Dermis microvascular lymphatic vessel endothelial cell (primary cell): ENCODE data around the gene ATOSB. TPM values are rescaled to one million over a fixed set of nuclear protein-coding genes. Genes with fewer than 3 reads are reported as not detected.
A peak's percentile ranks its signal among the peaks of the same experiment; 100 is the strongest.
"Not testable (repeated sequence)": the region's sequence is repeated elsewhere in the genome, so short reads cannot be mapped to it uniquely, and the experiment has no call there.

Experiments used
- DNase-seq, 2 donors: peaks; one replicate each; pipeline versions ENCODE4 v3.0.0 to v3.0.0-alpha.2; 2010; ENCODE audit warnings: low read depth in 2 of 2
- total RNA-seq: library from RNA; depleted of rRNA; stranded (reverse); fragments of >200 nt; gene quantifications from 2 replicates; pipeline ENCODE4 v1.2.1, GENCODE V29; 2014

Gene ATOSB, protein sequence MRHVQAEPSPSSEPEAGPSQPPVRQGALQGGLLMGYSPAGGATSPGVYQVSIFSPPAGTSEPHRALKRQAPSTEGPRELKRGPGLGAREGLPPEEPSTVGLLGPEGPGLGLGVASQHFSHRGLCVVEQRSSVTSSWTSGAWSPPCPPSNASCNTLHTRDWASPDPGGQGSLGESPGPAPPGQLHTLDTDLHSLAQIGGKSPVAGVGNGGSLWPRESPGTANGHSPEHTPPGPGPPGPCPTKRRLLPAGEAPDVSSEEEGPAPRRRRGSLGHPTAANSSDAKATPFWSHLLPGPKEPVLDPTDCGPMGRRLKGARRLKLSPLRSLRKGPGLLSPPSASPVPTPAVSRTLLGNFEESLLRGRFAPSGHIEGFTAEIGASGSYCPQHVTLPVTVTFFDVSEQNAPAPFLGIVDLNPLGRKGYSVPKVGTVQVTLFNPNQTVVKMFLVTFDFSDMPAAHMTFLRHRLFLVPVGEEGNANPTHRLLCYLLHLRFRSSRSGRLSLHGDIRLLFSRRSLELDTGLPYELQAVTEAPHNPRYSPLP
- total RNA-seq, result 6.0 and 8.3 TPM in 2 replicates

DNA sequence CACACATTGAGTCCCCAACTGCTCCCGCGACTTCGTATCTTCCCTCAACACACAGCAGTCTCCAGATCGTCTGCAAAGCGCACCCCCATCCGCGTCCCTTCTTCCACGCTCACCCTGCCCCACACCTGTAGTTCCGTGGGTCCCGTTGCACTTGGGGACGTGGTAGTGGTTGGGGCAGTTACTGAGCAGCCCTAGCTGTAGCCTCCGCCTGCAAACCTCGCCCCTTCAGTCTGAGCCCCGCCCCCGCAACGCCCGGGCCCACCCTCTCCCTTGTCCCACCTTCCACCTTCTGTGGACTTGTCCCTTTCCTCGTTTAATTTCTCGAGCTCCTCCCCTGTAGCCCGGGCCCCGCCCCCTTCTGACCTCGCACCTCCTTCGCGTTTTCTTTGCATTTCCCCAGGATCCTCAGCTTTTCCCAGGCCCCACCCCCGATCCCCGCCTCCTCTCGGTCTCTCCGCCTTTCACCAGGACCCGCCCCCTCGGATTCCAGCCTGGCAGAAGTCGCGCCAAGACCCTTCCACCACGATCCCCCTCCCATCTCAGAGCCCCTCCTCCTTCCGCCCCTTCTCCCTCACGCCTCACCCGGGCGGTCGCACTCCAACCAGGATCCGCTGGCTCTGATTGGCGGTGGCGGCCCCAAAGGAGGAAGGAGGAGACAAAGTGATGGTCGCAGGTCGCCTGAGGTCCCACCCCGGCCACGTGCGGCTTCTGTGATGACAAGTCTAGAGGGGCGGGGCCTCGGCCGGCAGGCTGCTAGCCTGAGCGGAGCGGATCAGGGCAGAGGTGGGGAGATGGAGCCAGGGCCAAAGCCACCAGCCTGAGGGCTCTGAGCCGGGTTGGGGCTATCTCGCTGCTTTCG lies at the start of gene ATOSB:
TSS of gene ATOSB (minus strand) at position 183 of the 859 bp plus-strand sequence. CDS start 7,588 bp downstream, outside the sequence.
- DNase-seq, result peak; percentile 81 to 96

DNA sequence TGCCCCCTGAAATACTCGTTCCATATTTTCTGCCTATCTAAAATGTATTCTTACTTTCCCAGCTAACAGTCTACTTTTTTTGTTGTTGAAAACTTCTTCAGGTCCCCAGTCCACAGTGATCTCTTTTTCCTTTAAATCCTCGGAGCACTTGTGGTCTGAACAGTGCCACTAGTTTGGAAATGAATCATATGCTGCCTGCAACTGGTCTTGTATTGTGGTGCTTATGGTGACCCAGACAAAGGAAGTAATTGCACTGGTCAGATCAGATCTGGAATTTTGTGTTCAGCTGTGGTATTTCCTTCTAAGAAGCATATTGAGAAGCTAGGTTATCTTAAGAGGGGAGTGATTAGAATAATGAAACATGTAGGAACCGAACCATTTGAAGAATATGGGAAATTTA lies 49.0 kb upstream of the ATOSB start:
- DNase-seq, result peak in 1 of 2 donors; percentile 78

DNA sequence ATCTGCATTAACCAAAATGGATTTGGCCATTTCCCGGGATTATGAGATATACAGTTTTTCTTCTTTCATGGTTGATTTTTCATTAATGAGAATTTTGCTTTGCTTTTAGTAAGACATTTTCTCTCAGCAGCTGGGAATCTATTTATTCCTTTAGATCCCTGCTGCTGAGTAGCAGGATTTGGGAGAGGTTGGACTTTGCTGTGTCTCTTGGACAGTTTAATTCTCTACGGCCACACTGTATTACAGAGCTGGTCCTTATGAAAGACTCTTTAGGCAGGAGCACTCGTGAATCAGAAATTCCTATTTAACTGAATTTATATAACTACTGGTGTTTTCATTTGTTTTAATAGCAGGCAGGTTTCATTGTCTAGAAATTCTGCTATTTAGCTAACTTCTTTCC lies 47.8 kb upstream of the ATOSB start:
- DNase-seq, result no peak

DNA sequence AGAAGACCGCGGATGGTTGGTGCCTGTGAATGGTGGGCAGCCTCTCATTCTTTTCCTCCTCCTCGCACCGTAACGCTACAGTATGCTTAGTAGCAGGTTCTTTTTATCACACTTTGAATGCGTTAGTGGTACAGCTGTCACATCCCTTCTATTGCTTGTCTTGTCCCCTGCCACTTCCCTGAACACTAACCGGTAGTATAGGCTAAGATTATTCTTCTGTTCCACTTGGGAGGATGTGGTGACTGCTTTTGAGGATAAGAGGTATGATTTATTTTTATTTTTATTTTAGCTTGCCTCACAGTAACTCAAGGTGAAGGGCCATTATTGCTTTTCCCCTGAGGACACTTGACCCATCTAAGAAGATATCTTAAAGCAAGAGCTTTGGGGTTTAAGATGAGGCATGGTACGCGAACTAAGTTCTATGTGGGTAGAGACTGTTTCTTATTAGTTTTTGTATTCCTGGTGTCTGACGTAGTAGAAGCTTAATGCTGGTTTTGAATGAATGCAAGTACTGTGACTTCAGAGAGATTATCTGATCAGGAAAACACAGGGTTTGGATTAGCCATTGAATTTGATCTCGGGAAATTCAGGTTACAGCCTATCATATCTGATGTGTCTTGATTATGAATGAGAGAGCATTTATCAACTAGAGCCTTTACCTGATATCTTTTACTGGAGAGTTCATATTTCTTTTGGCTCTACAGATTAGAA lies 47.1 kb upstream of the ATOSB start:
- no peak for DNase-seq

DNA sequence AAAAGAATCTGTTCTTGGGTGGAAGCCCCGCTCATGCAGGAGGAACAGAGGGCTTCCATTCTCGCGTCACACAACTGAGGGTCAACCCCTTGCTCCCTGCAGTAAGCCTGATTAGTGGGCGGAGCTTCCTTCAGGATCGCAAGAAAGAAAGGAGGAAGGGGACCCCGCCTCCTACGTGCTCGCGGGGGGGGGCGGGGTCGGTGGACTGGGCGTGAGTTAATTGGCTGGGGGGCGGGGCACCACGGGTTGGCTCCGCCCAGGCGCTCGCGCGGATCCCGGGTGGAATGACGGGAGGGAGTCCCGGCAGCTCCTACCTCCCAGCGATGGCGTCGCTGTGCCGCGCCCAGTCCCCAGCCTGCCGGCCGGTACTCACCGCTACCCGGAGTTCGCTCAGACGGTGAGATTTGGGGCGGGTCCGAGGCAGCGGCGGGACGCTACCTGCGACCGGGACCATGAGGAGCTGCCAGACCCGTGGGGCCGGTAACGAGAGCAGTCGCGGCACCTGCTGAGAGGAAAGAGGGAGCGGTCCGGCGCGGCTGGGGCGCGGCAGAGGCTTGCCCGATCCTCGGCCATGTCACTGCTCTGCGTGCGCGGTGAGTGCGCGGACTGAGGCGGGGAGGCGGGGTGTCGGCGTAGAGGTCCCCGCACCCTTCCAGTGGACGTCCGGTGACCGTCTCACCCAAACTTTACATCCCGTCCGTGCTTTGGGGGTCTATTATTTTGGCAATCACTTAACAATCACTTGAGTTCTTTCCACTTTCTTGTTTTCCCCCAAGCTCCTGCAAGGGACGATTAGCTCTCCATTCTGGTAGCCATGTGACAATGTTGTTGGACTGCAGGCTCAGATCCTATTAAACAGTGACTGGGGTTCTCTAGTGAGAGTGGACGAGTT lies 46.3 kb upstream of the ATOSB start, which contains the start of gene UNC13B:
TSS of gene UNC13B (plus strand) at position 297 of the 892 bp plus-strand sequence. CDS start at position 572, 275 bp downstream.
- peak; percentile 77 to 95 for DNase-seq

DNA sequence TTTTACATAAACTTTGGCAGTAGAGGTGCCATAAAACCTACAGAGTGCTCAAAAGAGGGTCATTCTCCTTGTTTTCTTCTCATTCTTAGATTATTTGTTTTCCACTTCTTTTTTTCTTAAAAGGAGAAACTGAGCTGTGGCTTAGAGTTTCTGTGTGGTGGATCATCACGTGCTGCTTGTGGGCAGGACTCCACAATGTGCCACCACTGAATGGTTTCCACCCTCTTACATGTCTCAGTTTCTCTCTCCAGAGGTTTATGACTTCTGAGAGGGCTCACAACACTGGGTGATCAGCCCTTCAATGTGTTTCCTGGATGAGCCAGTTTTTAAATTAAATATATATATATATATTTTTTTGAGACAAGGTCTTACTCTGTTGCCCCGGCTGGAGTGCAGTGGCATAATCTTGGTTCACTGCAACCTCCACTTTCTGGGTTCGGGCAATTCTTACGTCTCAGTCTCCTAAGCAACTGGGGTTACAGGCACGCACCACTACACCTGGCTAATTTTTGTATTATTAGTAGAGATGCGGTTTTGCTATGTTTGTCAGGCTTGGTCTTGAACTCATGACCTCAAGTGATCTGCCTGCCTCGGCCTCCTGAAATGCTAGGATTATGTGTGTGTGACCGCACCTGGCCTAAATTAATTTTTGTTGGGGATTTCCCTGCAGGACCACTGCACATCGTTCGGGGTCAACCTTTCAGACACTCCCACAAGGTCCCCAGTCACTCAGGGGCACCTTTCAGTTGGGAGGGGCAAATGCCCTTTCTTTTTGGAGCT lies 43.0 kb upstream of the ATOSB start:
- no peak for DNase-seq

DNA sequence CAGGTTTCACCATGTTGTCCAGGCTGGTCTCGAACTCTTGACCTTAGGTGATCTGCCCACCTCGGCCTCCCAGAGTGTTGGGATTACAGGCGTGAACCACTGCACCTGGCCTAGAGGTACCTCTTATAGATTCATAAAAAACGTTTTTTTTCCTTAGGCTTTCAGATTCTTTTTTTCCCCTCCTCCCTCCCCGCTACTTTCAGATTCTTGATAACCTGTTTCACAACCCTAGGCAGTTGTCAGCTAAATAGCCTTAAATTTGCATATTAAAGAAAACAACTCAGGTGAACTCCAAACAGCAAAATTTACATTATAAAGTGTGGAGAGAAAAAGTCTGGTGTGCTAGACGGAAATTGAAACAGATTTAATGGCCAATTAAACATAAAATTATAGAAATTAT lies 42.2 kb upstream of the ATOSB start:
- DNase-seq, result not testable (repeated sequence)

DNA sequence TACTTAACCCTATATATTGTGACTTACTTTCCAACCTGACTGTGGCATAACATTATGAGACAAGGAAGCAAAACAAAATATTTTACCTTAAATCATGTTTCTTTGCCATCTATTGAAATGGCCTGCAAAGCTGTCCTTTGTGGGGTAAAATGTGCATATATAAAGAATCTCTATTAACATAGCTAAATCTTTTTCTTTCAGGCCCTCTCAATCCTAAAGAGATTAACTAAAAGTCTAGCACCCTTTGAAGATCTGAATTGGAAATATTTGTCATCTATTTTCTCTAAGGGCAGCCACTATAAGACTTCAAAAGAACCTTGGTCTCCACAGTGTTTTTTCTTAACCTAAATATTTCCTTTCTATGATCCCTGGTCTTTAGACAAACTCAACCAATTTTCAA lies 41.1 kb upstream of the ATOSB start:
- DNase-seq, result no peak

DNA sequence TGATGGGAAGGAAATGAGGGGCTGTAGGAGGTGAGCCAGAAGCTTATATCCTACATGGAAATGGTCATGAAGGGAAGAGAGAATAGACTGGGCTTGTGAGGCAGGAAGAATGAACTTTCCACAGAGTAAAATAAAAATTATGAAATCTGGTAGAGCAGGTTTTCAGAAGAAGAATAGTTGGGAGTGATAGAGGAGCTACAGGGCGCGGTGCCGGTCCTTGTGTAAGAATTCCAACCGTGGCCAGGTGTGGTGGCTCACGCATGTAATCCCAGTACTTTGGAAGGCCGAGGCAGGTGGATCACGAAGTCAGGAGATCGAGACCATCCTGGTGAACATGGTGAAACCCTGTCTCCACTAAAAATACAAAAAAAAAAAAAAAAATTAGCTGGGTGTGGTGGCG lies 37.3 kb upstream of the ATOSB start:
- DNase-seq, result no peak

DNA sequence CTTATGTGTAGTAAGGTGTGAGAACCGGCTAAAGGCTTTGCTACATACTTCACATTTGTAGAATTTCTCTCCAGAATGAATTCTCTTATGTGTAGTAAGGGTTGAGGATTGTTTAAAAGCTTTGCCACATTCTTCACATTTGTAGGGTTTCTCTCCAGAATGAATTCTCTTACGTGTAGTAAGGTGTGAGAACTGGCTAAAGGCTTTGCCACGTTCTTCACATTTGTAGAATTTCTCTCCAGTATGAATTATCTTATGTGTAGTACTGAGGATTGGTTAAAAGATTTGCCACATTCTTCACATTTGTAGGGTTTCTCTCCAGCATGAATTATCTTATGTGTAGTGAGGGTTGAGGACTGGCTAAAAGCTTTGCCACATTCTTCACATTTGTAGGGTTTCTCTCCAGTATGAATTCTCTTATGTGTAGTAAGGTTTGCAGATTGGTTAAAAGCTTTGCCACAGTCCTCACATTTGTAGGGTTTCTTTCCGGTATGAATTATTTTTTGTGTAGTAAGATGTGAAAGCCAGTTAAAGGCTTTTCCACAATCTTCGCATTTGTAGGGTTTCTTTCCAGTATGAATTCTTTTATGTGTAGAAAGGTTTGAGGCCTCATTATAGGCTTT lies 32.4 kb upstream of the ATOSB start:
- DNase-seq, result not testable (repeated sequence)

DNA sequence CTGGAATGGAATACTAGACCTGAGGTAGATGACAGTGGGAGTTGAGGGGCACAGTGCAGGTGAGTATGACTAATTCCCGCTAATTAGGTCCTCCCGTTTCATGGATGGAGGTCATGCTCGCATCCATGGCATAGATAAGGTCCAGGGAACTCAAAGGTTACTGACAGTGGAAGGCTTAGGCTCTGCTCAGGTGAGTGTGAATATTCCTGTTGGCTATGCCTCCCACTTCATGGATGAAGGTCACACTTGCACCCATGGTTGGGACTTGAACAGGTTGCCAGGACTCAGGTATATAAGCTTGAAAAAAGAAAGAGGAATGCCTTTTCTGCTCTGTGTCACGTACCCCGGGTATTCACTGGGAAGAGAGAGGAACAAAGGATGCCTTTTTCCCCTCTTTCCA lies 26.4 kb upstream of the ATOSB start:
- no peak for DNase-seq

DNA sequence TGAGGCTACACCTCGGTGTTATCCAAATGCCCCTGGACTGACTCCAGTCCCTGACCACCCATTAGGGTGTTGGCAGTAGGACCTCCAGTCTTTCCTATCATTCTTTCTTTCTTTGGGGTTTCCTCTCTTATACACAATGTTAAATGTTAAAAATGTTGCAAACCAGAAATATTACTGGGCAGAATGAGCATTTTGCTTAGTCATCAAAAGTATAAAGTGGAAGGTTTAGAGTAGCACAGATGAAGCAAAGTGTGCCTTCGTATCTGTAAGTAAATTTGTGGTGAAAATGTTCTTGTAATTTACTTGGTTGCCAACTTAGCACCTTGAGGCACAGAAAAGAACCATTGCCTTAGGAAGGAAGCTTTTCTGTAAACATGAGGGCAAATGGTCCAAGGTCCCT lies 24.4 kb upstream of the ATOSB start:
- DNase-seq, result no peak

DNA sequence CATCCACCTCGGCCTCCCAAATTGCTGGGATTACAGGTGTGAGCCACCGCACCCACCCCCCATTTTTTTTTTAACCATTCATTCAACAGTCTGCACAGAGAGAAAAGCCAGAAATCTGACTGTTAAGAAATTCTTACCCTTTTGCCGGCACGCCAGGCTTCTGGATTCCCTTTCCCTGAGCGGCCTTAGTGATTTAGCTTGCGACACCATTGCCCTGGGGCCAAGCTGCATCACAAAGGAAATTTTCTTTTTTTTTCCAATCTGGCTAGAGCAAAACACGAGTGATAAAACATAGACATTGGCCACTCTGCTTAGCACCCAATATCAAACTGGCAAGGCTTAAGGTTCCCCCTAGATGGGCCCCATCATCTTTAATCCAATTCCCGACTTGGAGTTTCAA lies 21.2 kb upstream of the ATOSB start:
- no peak for DNase-seq

DNA sequence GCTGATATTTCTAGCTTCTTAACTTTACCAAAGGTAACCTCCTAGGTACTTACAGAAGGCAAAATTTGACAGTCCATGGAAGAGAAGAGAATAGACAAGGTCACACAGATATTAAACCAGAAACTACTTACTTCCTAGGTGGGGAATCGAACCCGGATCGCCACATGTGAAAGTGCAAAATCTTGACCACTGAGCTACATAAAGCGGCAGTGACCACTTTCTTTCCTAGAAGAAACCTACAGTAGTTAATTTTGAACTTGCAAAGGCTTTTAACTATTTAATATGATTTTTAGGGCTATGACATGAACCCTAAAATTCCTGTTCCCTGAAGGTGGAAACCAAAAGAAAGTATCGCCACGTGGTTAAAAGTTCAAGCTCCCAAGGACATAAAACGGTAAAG lies 20.3 kb upstream of the ATOSB start:
- DNase-seq, result no peak

DNA sequence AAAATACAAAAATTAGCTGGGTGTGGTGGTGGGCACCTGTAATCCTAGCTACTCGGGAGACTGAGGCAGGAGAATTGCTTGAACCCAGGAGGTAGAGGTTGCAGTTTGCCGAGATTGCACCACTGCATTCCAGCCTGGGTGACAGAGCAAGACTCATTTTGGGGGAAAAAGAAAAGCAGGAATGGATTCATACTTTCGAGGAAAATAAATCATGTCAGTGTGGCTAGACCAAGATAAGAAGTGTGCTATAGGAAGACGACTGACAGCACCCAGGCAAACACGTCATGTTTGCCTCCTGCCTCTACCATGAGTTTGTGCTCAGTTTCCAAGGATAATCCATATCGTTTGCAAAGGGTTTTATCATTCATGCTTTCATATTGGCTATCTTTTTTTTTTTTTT lies 19.3 kb upstream of the ATOSB start:
- no peak for DNase-seq

DNA sequence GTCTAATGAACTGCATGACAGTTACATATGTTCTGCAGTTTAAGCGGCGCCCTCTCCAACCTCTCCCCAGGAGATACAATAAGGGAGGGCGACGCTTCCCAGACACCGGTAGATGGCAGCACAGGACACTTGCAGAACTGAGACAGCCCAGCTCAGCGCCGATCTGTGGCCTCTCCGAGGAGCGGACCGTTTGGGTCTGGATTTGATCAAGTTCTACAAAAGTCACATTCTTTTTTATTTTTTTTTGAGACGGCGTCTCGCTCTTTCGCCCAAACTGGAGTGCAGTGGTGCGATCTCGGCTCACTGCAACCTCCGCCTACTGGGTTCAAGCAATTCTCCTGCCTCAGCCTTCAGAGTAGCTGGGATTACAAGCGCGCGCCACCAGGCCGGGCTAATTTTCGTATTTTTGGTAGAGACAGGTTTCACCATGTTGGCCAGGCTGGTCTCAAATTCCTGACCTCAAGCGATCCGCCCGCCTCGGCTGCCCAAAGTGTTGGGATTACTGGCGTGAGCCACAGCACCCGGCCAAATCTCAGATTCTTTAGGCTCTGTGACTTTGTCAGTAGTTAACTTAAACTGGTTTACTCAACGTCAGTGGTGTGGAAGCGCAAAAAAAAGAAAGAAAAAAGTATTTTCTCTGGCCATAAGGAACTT lies 1.4 kb upstream of the ATOSB start:
- peak; percentile 80 to 93 for DNase-seq

DNA sequence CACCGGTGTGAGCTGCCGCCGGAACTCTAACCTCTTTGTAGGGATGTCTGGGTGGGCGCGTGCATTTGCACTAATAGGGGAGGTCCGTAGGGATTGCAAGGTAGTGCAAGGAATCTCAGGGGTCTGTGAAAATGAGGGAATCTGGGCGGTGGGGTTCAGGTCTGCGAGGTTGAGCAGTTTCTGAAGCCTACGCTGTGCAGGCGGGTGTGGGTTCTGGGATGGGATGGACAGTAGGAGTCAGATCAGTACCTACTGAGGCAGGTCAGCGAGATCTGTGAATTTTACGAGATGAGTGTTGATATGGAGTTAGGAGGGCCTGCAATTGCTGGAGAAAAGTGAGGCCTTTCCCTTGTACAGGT lies 856 bp upstream of the ATOSB start:
- DNase-seq, result no peak

DNA sequence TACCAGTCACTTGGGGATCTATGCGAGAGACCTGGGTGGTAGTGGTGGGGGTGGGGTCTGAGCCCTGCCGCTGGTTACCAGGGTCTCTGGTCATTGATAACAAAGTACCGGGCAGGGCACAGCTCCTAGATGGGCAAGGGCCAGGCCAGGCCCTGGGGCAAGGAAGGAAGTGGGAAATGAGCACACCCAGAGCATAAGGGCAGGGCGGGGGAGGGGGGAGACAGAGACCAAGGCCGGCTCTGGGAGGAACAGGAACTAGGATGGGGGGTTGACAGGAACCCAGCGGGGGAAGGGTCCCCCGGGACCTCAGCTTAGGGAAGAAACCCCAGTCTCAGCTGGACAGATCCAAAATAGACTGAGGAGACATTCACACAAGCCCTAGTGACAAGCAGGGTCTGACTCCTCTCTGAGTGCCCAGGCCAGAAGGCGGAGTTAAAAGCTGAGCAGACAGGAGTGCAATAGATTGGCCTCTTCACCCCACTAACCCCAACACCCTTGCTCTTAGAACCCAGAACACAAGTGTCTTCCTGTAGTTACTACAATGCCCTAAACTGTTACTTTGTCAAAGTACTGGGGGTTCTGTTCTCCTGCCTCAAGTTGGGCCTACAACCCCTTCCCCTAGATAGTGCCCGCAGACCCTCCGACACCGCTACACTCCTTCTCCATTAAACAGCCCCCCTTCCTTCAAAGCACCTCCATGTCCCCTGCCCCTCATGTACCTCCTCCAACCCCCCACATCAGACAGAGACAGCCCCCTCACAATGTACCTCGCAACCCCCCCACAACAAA lies 628 bp downstream of the ATOSB start:
- peak in 1 of 2 donors; percentile 53 for DNase-seq
